GM12892 (cell line): ENCODE data around the gene LARGE1.

Experiments
- POLR2A ChIP-seq: IDR thresholded peaks from 2 replicates; pipeline ENCODE4 v1.6.1; 2011; ENCODE audit warnings: low read depth, low read length, control low read depth
- POLR2AphosphoS5 ChIP-seq: IDR thresholded peaks from 2 replicates; pipeline ENCODE4 v1.6.1; 2011; ENCODE audit warnings: low read depth, low read length, control low read depth
- TAF1 ChIP-seq: IDR thresholded peaks from 2 replicates; pipeline ENCODE4 v1.6.1; 2011; ENCODE audit warnings: low read depth, mild to moderate bottlenecking, control low read depth, low read length, borderline replicate concordance

DNA sequence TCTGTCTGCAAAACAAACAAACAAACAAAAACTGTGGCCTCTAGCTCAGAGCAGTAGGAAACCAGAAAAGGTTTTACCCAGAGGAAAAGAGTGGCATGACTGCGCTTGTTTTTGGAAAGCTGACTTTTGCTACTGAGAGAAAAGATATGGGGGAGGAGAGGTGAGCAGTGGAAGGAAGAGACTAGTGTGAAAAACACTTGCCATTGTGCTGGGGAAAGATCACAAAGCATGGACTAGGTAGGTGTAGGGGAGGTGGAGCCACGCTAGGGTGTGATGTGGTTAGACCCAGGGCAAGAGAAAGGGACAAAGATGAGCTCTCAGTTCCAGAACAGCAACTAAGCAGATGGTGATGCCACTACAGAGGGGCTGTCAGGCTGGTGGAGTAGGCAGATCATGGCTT, 319.2 kb downstream of the LARGE1 start:
- no peak for TF ChIP-seq POLR2A
- TF ChIP-seq TAF1, result no peak
- TF ChIP-seq POLR2AphosphoS5, result no peak
